NCI-H1105 (cell line): Measurements from ENCODE around the gene TSEN34.
"Not testable (repeated sequence)": the region's sequence is repeated elsewhere in the genome, so short reads cannot be mapped to it uniquely, and the experiment has no call there.

Experiments
- DNase-seq: peaks from one replicate; lab custom pipeline; 2025; lab: John Stamatoyannopoulos, UW

TSEN34 gene

DNA sequence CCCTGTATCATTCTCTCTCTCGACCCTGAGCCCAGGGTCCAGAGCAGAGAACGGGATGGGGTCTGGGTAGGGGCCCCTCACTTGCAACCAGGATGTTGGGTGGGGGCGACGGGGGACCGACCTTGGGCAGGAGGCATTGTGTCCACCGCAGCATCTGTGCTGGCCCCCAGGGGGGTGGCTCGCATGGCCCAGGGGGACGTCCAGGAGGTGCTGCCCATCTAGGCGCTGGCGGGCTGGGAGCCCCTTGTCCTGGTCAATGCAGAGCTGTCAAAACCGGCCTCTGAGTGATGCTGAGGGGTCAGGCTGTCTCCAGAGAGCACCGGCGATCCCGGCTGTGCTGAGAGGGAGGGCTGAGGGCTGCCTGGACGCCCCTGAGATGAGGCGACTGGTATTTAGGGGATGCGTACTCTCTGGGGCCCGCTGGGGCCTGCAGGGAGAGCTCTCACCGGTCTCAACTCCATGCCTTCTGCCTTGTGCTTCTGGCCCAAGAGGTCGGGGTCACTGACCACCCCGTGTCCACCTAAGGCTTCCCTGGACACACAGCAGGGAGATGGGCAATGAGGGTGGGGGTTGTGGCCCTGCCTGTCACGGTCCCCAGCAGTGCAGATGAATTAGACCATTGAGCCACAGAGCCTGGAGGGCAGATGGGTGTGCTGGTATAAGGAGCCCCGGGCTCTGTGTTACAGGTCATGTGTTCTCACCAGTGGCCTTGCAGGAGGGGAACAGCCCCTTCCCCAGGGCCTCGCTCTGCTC, 18.1 kb downstream of the TSEN34 start:
- no peak for DNase-seq

DNA sequence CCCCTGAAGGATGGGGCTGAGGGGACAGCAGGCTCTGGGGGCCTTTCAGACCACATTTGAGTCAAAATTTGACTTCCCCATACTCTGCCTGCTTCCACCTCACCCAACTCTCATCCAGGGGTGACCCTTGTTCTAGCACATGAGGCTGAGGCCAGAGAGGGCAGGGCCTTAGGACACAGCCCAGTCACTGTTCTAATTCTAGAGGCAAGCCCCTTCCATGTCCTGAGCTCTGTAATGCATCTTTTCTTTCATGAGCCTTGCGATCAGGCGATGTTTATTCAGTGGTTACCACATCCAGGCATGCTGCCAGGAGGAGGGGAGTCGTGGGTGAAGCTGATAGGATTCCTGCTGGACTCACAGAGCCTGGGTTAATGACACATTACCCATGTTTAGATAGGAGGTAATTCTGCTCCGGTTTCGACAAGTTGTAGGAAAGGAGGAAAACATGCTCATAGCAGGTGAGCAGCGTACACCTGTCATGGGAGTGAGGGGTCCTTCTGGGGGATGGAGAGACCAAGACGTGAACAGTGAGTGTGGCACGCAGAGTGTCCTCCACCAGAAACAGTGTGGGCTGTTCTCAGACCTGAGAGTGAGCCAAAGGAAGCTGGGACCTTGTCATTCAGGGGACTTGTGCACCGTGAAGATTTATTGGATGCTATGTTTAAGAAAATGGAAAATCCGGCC, 18.8 kb downstream of the TSEN34 start:
- peak; percentile 92 for DNase-seq

DNA sequence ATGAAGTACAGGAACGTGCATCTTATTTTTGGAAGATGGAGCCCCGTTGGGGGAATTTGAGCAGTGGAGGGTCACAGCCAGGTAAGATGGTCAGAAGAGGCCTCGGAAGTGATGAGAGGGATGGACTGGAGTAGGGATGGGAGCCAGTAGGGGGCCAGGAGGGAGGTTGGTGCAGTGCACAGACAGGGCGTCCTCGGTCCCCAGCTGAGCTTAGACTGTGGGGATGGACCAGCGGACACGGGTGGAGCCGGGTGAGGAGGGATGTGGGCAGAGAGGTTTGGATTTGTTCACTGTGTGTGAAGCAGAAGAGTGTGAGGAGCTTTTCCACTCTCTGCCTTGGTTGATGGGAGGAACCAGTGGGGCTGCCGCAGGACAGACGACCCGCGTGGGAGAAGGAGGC, 20.1 kb downstream of the TSEN34 start:
- no peak for DNase-seq

DNA sequence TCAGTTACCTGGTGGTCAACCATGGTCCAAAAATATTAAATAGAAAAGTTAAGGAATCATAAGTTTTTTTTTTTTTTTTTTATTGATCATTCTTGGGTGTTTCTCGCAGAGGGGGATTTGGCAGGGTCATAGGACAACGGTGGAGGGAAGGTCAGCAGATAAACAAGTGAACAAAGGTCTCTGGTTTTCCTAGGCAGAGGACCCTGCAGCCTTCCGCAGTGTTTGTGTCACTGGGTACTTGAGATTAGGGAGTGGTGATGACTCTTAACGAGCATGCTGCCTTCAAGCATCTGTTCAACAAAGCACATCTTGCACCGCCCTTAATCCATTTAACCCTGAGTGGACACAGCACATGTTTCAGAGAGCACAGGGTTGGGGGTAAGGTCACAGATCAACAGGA, 23.1 kb downstream of the TSEN34 start:
- DNase-seq: not testable (repeated sequence)

DNA sequence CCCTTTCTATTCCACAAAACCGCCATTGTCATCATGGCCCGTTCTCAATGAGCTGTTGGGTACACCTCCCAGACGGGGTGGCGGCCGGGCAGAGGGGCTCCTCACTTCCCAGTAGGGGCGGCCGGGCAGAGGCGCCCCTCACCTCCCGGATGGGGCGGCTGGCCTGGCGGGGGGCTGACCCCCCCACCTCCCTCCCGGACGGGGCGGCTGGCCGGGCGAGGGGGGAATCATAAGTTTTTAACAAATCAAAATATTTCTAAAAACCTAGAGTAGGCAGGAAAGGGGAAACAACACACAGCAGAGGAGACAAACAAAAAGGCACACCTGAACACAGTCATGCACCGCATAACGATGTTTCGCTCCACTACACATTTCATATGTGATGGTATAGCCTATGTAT, 23.6 kb downstream of the TSEN34 start:
- DNase-seq: not testable (repeated sequence)

DNA sequence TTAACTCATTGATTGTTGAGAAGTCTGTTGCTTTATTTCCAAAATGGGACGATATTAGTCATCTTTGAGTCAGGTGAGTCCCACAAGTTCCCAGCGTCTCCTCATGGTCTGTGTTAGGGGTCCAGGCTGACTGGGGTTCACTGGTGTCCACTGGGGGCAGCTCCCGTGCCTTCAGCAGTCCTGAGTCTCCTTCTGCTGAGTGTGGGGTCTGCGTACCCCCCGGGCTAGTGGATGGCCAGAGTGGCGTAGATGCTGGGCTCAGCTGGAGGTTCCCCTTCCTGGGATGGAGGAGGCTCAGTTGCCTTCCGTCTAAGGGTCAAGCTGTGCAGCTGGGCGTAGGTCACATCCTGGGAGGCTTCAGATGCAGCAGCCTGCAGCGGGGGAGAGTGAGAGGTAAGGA, 25.8 kb downstream of the TSEN34 start:
- DNase-seq: no peak

DNA sequence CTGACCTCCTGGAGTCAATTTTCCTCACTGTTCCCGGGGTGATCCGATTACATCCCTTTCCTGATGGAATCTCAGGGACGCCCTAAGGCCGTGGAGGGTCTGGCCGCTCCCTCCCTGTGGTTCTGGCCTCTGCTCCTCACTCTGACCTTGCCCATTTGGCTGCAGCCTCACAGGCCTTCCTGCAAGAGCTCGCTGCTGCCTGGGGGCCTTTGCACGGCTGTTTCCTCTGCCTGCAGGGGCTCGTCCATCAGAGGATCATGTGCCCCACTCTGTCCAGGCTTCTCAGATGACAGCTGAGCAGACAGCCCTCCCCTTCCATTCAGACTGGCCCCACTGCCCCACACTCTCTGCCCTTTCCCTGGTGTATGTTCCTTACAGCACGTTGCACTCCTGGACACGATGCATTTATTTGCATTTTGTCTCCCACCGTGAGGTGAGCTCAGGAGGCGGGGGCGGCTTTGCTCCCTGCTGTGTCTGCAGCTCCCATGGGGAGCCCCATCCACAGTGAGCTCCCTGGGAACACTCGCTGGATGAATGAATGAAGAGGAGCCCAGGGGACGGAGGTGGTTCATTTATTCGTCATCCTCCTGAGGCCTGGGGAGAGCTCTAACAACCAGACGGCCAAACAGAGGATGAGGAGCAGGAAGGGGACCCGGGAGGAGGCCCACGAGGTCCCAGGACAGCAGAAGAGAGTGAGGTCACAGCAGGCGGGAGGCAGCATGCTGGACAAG, 26.6 kb downstream of the TSEN34 start:
- not testable (repeated sequence) for DNase-seq

DNA sequence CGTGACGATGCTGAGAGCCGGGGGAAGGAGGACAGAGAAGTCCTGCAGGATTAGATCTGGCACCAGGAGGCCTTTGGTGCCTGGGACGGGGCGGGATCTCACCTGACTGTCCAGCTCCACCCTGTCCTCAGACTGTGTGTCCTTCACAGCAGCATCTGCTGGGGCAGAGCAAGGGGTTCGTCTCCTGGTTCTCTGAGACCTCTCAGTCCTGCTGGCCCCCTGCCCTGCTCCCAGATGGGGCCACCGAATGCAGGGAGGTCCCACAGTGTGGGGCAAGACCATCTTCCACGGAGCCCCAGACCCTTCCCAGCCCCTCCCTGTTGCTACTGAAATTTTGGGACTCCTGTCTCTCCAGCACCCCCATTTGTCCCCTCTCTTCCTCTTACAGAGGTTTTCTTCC, 27.2 kb downstream of the TSEN34 start:
- DNase-seq: no peak

DNA sequence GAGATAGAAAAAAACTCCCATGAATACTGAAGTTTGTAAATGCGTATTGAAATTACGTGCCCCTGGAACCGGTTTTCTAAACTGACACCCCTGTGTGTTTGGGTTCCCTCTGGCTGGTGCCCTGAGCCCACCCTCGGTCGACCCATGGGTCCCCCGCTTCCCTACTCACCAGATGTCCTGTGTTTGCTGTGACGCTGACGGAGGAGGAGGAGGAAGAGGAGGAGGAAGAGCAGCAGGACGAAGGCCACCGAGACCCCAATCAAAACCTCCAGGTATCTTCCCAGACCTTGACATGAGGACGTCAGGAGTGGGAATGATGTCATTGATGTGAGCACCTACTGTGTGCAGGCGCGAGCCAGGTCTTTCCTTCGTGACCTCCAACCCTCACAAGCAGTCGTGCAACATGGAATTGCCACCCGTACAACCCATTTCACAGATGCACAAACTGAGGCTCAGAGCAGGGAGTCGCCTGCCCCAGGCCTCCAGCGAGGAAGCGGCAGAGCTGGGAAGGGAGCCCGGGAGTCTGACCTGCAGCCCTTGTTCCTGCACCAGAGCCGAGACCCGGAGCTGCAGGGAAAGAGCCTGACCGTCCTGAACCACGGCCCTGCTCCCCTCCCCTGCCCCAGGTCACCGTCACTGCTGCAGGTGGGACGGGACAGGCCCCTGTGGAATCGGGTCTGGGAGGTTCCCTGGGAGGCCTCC, 28.0 kb downstream of the TSEN34 start:
- DNase-seq: no peak

DNA sequence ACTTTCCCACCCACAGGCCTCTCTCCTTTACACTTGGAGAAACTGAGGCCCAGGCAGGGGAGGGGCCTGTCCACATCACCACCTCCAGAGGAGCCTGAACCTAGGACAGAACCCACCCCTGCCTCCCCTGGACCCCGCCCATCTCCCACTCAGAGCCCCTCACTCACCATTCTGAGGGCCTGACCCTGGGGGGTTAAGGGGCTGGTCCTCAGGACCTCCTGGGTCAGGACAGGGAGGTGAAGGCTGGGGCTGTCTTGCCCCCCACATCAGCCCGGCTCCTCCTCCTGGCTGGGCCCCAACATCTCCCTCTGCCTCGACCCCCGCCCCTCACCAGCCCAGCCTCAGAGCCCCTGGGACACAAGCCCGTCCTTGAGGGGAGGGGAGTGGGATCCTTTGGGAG, 28.6 kb downstream of the TSEN34 start:
- not testable (repeated sequence) for DNase-seq

DNA sequence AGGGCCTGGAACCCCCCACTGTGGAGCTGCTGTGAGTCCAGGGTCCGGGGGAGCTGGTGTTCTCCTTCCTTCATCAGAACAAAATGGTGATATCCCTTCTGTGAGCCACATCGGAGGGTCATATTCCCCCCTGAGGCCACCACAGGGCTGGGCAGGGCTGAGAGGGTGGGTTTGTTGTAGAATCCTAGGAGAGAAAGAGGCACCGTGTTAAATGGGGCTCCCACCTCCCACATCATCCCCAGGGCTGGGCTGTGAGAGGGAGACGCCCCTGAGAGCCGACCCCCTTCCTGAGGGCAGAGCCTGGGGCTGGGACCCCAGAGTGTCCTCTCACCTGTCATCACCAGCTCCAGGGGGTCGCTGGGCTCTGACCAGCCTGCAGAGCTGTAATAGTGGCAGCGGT, 30.8 kb downstream of the TSEN34 start:
- not testable (repeated sequence) for DNase-seq

DNA sequence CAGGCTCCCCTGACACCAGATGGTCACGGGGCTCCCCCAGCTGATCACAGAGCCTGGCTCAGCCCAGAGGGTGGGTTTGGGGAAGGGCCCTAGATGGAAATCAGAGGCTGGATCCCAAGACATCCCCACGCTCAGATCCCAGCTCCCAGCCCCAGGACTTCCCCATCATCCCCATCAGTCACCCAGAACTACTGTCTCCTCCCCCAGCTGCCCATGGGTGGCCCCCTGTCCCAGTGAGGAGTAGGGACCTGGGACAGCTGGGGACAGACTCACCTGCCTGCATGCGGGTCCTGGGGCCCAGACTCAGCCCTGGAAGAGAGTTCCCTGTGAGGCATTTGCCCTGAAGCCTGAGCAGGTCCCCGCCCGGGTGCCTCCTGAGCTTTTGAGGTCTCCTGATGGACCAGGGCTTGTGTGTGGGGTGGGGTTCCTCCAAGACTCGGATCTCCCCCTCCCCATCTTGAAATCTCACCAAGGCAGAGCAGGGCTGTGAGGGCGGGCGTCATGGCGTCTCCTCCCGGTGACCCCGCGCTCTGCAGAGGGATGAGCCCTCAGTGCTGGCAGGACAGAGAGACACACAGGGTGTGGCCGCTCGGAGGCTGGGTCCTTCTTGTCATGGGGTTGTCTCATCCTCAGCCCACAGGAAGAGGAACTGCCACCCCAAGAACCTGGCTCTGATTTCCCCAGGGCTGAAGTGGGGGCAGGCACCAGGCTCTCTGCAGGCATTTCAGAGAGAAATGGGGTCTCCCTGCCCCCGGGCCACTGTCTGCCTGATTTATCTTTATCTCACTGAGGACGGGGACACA, 31.6 kb downstream of the TSEN34 start, which contains the start of gene LILRB3:
Gene LILRB3 (minus strand): TSS at position 534 of the 803 bp plus-strand sequence. CDS start 31 bp downstream, at position 503.
- DNase-seq: not testable (repeated sequence)

DNA sequence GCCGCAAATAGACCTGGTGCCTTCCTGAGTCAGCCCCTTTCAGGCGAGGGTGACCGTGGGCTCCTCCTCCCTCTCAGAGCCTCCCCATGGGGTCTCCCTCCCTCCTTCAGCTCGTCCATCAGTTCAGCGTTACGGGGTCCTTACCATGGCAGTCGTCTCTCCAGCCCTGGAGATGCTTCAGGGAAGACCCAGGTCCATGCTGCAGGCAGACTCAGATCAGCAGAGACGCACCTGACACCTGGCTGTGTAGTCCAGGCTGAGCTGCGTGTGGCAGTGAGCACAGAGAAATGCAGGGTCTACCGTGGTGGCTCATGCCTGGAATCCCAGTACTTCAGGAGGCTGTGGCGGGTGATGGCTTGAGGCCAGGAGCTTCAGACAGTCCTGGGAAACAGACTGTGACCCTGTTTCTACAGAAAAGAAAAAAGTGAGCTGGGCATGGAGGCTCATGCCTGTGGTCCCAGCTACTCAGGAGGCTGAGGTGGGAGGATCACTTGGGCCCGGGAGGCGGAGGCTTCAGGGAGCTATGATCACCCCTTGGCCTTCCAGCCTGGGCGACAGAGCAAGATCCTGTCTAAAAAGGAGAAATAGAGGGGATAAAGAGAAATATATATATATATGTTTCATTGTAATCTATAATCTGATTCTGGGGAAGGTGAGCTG, 32.3 kb downstream of the TSEN34 start:
- DNase-seq: not testable (repeated sequence)

DNA sequence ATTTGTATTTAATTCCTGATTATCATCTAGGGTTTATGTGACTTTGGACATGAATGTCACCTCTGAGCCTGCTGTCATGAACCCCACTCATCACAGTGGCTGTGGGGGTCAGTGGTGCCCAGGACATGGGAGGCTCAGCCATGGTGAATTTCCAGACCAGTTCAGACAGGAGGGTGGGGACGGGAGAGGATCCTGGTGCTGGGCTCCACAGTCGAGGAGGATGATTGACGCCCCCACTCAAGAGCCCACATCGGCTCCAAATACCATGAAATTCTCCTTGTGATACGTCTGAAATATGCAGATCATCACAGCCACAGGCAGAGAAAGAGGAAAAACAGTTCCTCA, 32.8 kb downstream of the TSEN34 start:
- DNase-seq: not testable (repeated sequence)

DNA sequence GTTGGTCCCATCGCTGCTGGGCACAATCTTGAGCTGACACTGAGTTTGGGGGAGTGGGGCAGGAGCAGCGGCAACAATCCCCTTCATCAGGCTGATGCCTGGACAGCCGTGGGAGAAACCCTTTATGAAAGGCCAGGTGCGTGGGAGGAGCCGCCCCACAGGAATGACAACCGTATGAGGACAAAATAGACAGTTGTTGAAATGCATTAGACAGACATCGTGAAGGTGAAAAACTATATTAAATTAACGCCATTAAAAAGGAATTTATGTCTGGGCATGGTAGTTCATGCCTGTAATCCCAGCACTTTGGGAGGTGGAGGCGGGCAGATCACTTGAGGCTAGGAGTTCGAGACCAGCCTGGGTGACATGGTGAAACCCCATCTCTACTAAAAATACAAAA, 33.5 kb downstream of the TSEN34 start:
- DNase-seq: not testable (repeated sequence)

DNA sequence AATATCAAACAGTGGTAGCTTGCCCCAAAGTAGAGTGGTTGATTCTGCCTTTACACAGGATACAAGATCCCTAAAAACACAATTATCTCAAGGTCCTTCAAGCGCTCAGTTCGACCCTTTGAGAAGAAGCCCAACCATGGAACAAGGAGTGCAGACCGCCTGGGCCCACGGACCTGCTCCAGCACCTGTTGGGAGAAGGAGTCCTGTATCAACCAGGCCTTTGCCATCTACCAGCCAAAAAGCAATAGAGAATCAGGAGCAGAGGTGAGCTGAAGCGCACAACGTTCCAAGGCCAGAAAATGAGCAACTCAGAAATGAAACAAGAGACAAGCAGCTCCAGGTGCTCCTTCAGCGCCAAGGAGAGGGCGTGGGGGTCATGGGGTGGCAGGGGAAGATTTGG, 38.0 kb downstream of the TSEN34 start:
- DNase-seq: no peak

DNA sequence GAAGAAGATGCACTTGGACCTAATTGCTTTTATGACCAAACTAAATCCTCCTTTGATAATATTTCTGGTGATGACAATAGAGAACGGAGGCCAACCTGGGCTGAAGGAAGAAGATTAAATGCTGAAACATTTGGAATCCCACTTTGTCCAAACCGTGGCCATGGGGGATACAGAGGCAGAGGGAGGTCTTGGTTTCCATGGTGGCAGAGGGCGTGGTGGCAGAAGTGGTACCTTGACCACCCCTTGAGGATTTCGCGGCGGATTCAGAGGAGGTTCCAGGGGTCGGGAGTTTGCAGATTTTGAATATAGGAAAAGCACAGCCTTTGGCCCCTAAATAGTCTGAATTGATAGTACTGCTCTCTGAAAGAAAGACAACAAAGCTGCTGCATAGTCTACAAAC, 38.9 kb downstream of the TSEN34 start:
- no peak for DNase-seq

DNA sequence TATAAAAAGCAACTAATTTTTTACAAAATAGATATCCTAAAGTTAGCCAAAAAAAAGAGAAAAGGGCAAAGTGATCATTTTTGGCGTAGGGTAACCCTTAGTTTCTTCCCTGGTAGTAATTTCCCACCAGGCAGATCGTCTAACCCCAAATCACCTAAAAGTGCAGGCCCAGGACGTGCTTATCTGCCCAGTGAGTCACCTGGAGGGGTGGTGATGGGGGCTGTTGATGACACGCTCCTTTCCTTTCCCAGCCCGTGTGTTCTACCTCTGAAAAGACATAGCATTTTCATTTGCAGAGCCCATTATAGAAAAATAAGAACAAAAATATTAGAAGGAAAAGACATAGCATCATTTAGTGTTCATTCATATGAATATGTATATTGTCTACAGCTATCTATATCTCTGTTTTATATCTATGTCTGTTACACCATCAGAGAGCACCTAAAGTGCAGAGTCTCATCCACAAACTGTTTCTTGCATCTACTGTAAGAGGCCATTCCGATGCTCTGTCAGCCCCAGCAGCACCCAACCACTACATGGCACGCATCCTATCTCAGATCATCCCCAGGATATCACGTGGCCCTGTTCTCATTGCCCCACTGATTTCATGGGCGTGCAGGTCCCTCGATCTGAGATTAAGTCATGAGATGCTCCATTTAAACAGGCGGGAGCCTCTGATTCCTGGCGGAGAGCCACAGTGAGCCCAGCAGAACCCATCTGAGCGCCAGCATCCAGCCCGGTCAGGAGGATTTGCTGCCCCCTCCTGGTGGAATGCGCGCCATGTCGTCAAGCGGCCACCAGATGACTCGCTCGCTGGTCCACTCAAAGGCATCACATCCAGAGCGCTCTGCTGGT, 40.2 kb downstream of the TSEN34 start:
- peak; percentile 91 for DNase-seq

DNA sequence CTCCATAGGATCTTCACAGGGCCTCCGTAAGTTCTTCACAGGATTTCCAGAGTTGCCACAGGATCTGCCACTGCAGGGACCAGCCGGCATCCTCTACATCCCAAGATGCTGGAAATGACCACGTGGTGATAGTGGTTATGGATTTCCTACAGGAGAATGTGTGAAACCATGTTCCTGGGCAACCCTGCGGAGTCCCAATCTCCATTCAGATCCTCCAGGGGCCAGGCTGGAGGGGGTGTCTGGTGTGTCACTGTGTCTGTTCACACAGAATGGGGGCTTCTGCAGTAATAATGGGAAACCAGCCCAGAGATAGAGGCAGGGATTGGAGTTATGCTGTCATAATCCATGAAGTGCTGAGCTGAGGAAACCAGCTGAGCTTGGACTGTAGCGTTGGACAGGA, 42.8 kb downstream of the TSEN34 start:
- DNase-seq: no peak
